ENCODE results near the gene GLIPR2.

The GLIPR2 gene

GRCh38 chr9:36110434-36110833, 26.1 kb upstream of the GLIPR2 start:
- no peaks in the 10 kb centered on the region; the same call in 1 of the 2 replicates for H3K9me3 ChIP-seq
- H3K36me3 ChIP-seq, result no peaks in the 10 kb centered on the region
- H3K27me3 ChIP-seq, result no peaks in the 10 kb centered on the region
- DNase-seq, result no peak
- peaks cover 14% of the 10 kb centered on the region for H3K4me1 ChIP-seq
- no peak overlapping the region for H3K4me3 ChIP-seq (ENCODE audit: low read depth, low read length)
- TF ChIP-seq CTCF (IDR thresholded peaks at IDR 0.05; ENCODE audit: low read depth, low read length), result no peak

- Histone ChIP-seq H3K9me3 (no peaks in the 10 kb centered on the region; the same call in 1 of the 2 replicates), H3K36me3 (no peaks in the 10 kb centered on the region), H3K27me3 (no peaks in the 10 kb centered on the region), H3K4me1 (peaks cover 14% of the 10 kb centered on the region), H3K4me3 (ENCODE audit: low read depth, low read length) (no peak overlapping the region)
- no peak for TF ChIP-seq CTCF (IDR thresholded peaks at IDR 0.05; ENCODE audit: low read depth, low read length)
- no peak for DNase-seq
Observed at GRCh38 chr9:36112516-36112915, 24.0 kb upstream of the GLIPR2 start.

GRCh38 chr9:36113999-36114398, 22.5 kb upstream of the GLIPR2 start:
- H3K4me3 ChIP-seq (ENCODE audit: low read depth, low read length), result no peak overlapping the region
- H3K27me3 ChIP-seq, result no peaks in the 10 kb centered on the region
- no peaks in the 10 kb centered on the region for H3K36me3 ChIP-seq
- DNase-seq, result no peak
- no peaks in the 10 kb centered on the region; the same call in 1 of the 2 replicates for H3K9me3 ChIP-seq
- peaks cover 14% of the 10 kb centered on the region for H3K4me1 ChIP-seq
- no peak for TF ChIP-seq CTCF (IDR thresholded peaks at IDR 0.05; ENCODE audit: low read depth, low read length)

- Histone ChIP-seq H3K4me1 (peaks cover 14% of the 10 kb centered on the region), H3K27me3 (no peaks in the 10 kb centered on the region), H3K9me3 (no peaks in the 10 kb centered on the region; the same call in 1 of the 2 replicates), H3K36me3 (no peaks in the 10 kb centered on the region), H3K4me3 (ENCODE audit: low read depth, low read length) (no peak overlapping the region)
- DNase-seq, result no peak
- TF ChIP-seq CTCF (IDR thresholded peaks at IDR 0.05; ENCODE audit: low read depth, low read length), result no peak
Observed at GRCh38 chr9:36116593-36116992, 19.9 kb upstream of the GLIPR2 start.

- no peak for DNase-seq
- Histone ChIP-seq H3K27me3 (no peaks in the 10 kb centered on the region), H3K9me3 (no peaks in the 10 kb centered on the region), H3K4me1 (peaks cover 5% of the 10 kb centered on the region; the same call in 1 of the 2 replicates), H3K36me3 (no peaks in the 10 kb centered on the region), H3K4me3 (ENCODE audit: low read depth, low read length) (no peak overlapping the region)
- TF ChIP-seq CTCF (IDR thresholded peaks at IDR 0.05; ENCODE audit: low read depth, low read length), result no peak
Observed at GRCh38 chr9:36118201-36118600, 18.3 kb upstream of the GLIPR2 start.

- Histone ChIP-seq H3K4me3 (ENCODE audit: low read depth, low read length) (no peak overlapping the region), H3K9me3 (no peaks in the 10 kb centered on the region), H3K36me3 (no peaks in the 10 kb centered on the region), H3K4me1 (peaks cover 5% of the 10 kb centered on the region; the same call in 1 of the 2 replicates), H3K27me3 (no peaks in the 10 kb centered on the region)
- no peak for TF ChIP-seq CTCF (IDR thresholded peaks at IDR 0.05; ENCODE audit: low read depth, low read length)
- no peak for DNase-seq
Observed at GRCh38 chr9:36118706-36119105, 17.8 kb upstream of the GLIPR2 start.

Data from BE2C (cell line).